ENCODE data around the gene RAB31.

GRCh38 chr18:9834551-9834950 is 126.5 kb downstream of the RAB31 start:
- TF ChIP-seq CTCF (IDR thresholded peaks at IDR 0.05; ENCODE audit: poor library complexity) (no peak), EZH2 (IDR thresholded peaks at IDR 0.05; ENCODE audit: borderline replicate concordance) (no peak), EZH2phosphoT487 (IDR thresholded peaks at IDR 0.05; ENCODE audit: low read depth, severe bottlenecking, unreplicated experiment) (no peak)
